ENCODE measurements around the gene C2CD4C.

C2CD4C gene

GRCh38 chr19:367963-368629 is 40.9 kb downstream of the C2CD4C start:
- no peak for TF ChIP-seq FOXP2 (optimal IDR thresholded peaks at IDR 0.05; ENCODE audit: borderline replicate concordance, extremely low read depth, extremely low read length, insufficient read depth)
- no peak for TF ChIP-seq SIN3A (IDR thresholded peaks at IDR 0.05; ENCODE audit: borderline replicate concordance, insufficient read depth, low read length)
- TF ChIP-seq POLR2AphosphoS5 (IDR thresholded peaks at IDR 0.05; ENCODE audit: low read depth, low read length) = no peak
- TF ChIP-seq TAF1 (IDR thresholded peaks at IDR 0.05; ENCODE audit: borderline replicate concordance, insufficient read depth, low read length) = no peak
- TF ChIP-seq, protein P1, sequence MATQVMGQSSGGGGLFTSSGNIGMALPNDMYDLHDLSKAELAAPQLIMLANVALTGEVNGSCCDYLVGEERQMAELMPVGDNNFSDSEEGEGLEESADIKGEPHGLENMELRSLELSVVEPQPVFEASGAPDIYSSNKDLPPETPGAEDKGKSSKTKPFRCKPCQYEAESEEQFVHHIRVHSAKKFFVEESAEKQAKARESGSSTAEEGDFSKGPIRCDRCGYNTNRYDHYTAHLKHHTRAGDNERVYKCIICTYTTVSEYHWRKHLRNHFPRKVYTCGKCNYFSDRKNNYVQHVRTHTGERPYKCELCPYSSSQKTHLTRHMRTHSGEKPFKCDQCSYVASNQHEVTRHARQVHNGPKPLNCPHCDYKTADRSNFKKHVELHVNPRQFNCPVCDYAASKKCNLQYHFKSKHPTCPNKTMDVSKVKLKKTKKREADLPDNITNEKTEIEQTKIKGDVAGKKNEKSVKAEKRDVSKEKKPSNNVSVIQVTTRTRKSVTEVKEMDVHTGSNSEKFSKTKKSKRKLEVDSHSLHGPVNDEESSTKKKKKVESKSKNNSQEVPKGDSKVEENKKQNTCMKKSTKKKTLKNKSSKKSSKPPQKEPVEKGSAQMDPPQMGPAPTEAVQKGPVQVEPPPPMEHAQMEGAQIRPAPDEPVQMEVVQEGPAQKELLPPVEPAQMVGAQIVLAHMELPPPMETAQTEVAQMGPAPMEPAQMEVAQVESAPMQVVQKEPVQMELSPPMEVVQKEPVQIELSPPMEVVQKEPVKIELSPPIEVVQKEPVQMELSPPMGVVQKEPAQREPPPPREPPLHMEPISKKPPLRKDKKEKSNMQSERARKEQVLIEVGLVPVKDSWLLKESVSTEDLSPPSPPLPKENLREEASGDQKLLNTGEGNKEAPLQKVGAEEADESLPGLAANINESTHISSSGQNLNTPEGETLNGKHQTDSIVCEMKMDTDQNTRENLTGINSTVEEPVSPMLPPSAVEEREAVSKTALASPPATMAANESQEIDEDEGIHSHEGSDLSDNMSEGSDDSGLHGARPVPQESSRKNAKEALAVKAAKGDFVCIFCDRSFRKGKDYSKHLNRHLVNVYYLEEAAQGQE (IDR thresholded peaks at IDR 0.05; ENCODE audit: insufficient read depth in 1 of 2, low read depth in 2 of 2, low read length in 2 of 2) = no peak

- TF ChIP-seq SIN3A (IDR thresholded peaks at IDR 0.05; ENCODE audit: borderline replicate concordance, insufficient read depth, low read length) (no peak), POLR2AphosphoS5 (IDR thresholded peaks at IDR 0.05; ENCODE audit: low read depth, low read length) (no peak), FOXP2 (optimal IDR thresholded peaks at IDR 0.05; ENCODE audit: borderline replicate concordance, extremely low read depth, extremely low read length, insufficient read depth) (no peak), TAF1 (IDR thresholded peaks at IDR 0.05; ENCODE audit: borderline replicate concordance, insufficient read depth, low read length) (no peak)
- TF ChIP-seq, protein P1 (IDR thresholded peaks at IDR 0.05; ENCODE audit: insufficient read depth in 1 of 2, low read depth in 2 of 2, low read length in 2 of 2) = no peak
These were observed 41.4 kb downstream of the C2CD4C start for GRCh38 chr19:367561-367960.

DNA sequence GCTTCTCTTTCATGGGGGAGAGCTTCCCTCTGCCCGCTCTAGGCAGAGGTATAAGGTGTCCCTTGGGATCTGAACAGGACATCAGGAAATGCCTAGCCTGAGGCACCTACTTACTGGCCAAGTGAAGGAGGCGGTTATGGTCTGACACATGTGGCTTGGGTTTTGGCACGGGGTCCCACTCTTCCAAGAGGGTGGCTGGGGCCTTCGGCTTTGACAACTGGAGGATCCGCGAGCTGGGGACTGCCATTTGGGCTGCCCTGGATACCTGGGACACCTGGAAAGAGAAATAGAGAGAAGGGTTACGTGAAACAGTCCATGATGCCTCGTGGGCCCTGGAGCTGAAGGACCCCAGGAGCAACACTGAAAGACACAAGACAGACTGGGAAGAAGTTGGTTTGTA is 42.0 kb downstream of the C2CD4C start:
- no peak for TF ChIP-seq SIN3A (IDR thresholded peaks at IDR 0.05; ENCODE audit: borderline replicate concordance, insufficient read depth, low read length)
- no peak for TF ChIP-seq FOXP2 (optimal IDR thresholded peaks at IDR 0.05; ENCODE audit: borderline replicate concordance, extremely low read depth, extremely low read length, insufficient read depth)
- no peak for TF ChIP-seq TAF1 (IDR thresholded peaks at IDR 0.05; ENCODE audit: borderline replicate concordance, insufficient read depth, low read length)

- TF ChIP-seq POLR2AphosphoS5 (IDR thresholded peaks at IDR 0.05; ENCODE audit: low read depth, low read length) (no peak), SIN3A (IDR thresholded peaks at IDR 0.05; ENCODE audit: borderline replicate concordance, insufficient read depth, low read length) (no peak)
These were observed 42.7 kb downstream of the C2CD4C start for GRCh38 chr19:366205-366783.

DNA sequence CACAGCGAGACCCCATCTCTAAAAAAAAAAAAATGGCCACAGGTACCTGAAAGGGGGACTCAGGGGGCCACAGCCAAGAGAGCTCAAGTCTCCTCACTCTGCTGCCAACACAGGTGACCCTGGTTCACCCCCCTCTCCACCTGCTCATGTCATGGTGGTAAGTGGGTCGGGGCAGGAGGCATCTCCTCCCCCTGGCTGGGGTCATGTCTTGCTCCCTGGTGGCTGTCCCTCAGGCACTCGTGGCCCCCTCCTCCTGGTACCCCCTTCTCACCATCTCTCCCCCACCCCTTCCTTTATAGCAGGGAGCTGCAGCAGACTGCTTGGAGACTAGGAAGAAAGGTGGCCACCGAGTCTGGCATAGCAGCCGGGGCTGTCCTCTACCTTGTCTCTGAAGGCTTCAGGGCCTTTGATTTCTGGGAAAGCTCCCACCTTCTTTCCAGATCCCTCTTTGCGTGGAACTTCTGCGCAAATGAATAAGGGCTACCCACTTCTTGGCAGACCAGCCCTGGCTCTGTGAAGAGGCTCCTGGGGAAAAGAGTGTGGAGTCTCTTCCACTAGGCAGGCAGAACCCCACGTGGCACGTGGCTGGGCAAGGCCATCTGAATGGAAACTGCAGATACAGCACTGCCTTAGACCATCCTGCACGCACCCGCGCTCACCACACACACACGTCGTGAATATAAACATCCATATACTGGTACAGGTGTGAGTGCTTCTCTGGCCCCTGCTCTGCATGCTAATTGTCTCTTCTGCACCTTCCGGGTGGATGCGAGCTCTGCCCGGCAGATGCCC is 44.3 kb downstream of the C2CD4C start:
- TF ChIP-seq TAF1 (IDR thresholded peaks at IDR 0.05; ENCODE audit: borderline replicate concordance, insufficient read depth, low read length) (no peak), POLR2AphosphoS5 (IDR thresholded peaks at IDR 0.05; ENCODE audit: low read depth, low read length) (no peak), SIN3A (IDR thresholded peaks at IDR 0.05; ENCODE audit: borderline replicate concordance, insufficient read depth, low read length) (no peak), FOXP2 (optimal IDR thresholded peaks at IDR 0.05; ENCODE audit: borderline replicate concordance, extremely low read depth, extremely low read length, insufficient read depth) (no peak)
- TF ChIP-seq, protein P1 (IDR thresholded peaks at IDR 0.05; ENCODE audit: insufficient read depth in 1 of 2, low read depth in 2 of 2, low read length in 2 of 2) = no peak
